Upper lobe of left lung (tissue), 4 donors: ENCODE data around the gene CLEC4D.

Experiments
- CTCF ChIP-seq, 6 experiments: fragments of 450-650 bp in 4 of 6; fragments of 200-600 bp in 2 of 6; sonication (generic) in 2 of 6; IDR thresholded peaks; one replicate each; pipeline ENCODE4 v1.5.1; 2016 to 2019; ENCODE audit warnings: antibody characterized with exemption in 6 of 6
- EP300 ChIP-seq, 4 donors: sonication (generic); formaldehyde crosslinking; IDR thresholded peaks; one replicate each; pipeline ENCODE4 v1.5.1; 2017; ENCODE audit warnings: antibody characterized with exemption in 4 of 4, control low read depth in 2 of 4
- POLR2AphosphoS5 ChIP-seq, 2 donors: sonication (generic); formaldehyde crosslinking; IDR thresholded peaks; one replicate each; pipeline ENCODE4 v1.5.1; 2017; ENCODE audit warnings: antibody characterized with exemption in 2 of 2

- TF ChIP-seq CTCF (IDR thresholded peaks at IDR 0.05) (no peak), POLR2AphosphoS5 (IDR thresholded peaks at IDR 0.05) (no peak), EP300 (IDR thresholded peaks at IDR 0.05) (no peak)
Measured at GRCh38 chr12:8559676-8560075, 46.4 kb downstream of the CLEC4D start.
